ENCODE data around the gene MAP2K4.

The MAP2K4 gene

DNA sequence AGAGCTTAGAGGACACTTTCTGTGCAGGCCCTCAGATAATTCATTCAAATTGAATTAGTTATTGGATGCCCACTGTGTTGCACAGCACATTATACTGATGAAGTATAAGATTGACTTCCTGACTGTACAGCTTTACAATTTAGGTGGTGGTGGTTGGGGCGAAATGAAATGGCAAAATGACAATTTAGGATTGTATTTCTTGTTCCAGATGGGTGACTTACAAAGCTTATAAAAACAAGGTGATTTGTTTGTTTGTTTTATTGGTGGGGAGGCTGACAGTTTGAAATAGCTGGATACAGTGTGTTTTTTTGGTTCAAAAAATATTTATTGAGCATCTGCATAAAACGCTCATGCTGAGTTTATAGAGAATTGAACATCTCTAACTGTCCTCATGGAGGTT lies 1.6 kb downstream of the MAP2K4 start:
- CTCF ChIA-PET = interaction anchor here (0.6 to 1.3 kb wide), 5 partner anchors 11 to 509 kb away, joined by 3 to 5 read pairs (median 3); no protein-coding TSS in a partner anchor
- POLR2A ChIA-PET = interaction anchor here (0.9 to 4.4 kb wide), 2 partner anchors 17 to 26 kb away, joined by 3 to 45 read pairs; partner anchors contain the start of gene ZNF18
- Histone ChIP-seq H3K9me3 (ENCODE audit: control insufficient read depth, insufficient read depth, low read depth, low read length) (no peaks in the 10 kb centered on the region), H3K4me3 (ENCODE audit: low read depth, low read length) (peak overlapping the region; percentile 80; the same call in 1 of the 2 replicates), H3K36me3 (ENCODE audit: control insufficient read depth in 2 of 2, insufficient read depth in 1 of 2, low read length in 2 of 2) (peaks cover 0 to 10% of the 10 kb centered on the region in 2 experiments; a peak in 1 of 3 replicates), H3K4me1 (ENCODE audit: control insufficient read depth, insufficient read depth, low read length) (peaks cover 31% of the 10 kb centered on the region), H3K27ac (ENCODE audit: extremely low read depth, low read depth, low read length) (no peak overlapping the region)
- no peak for TF ChIP-seq ZNF670 (tag by site-specific recombination; IDR thresholded peaks at IDR 0.05; ENCODE audit: low read depth)
- no peak for TF ChIP-seq ZFHX2 (tag by site-specific recombination; conservative IDR thresholded peaks at IDR 0.05)
- TF ChIP-seq ZBTB1 (tag by site-specific recombination; IDR thresholded peaks at IDR 0.05) = no peak
- TF ChIP-seq ZNF132 (tag by site-specific recombination; IDR thresholded peaks at IDR 0.05; ENCODE audit: borderline replicate concordance) = no peak
- no peak for TF ChIP-seq ZNF140 (tag by site-specific recombination; IDR thresholded peaks at IDR 0.05)
- TF ChIP-seq, protein P1, sequence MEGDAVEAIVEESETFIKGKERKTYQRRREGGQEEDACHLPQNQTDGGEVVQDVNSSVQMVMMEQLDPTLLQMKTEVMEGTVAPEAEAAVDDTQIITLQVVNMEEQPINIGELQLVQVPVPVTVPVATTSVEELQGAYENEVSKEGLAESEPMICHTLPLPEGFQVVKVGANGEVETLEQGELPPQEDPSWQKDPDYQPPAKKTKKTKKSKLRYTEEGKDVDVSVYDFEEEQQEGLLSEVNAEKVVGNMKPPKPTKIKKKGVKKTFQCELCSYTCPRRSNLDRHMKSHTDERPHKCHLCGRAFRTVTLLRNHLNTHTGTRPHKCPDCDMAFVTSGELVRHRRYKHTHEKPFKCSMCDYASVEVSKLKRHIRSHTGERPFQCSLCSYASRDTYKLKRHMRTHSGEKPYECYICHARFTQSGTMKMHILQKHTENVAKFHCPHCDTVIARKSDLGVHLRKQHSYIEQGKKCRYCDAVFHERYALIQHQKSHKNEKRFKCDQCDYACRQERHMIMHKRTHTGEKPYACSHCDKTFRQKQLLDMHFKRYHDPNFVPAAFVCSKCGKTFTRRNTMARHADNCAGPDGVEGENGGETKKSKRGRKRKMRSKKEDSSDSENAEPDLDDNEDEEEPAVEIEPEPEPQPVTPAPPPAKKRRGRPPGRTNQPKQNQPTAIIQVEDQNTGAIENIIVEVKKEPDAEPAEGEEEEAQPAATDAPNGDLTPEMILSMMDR (tag by site-specific recombination; IDR thresholded peaks at IDR 0.05) = no peak
- TF ChIP-seq, protein P2, sequence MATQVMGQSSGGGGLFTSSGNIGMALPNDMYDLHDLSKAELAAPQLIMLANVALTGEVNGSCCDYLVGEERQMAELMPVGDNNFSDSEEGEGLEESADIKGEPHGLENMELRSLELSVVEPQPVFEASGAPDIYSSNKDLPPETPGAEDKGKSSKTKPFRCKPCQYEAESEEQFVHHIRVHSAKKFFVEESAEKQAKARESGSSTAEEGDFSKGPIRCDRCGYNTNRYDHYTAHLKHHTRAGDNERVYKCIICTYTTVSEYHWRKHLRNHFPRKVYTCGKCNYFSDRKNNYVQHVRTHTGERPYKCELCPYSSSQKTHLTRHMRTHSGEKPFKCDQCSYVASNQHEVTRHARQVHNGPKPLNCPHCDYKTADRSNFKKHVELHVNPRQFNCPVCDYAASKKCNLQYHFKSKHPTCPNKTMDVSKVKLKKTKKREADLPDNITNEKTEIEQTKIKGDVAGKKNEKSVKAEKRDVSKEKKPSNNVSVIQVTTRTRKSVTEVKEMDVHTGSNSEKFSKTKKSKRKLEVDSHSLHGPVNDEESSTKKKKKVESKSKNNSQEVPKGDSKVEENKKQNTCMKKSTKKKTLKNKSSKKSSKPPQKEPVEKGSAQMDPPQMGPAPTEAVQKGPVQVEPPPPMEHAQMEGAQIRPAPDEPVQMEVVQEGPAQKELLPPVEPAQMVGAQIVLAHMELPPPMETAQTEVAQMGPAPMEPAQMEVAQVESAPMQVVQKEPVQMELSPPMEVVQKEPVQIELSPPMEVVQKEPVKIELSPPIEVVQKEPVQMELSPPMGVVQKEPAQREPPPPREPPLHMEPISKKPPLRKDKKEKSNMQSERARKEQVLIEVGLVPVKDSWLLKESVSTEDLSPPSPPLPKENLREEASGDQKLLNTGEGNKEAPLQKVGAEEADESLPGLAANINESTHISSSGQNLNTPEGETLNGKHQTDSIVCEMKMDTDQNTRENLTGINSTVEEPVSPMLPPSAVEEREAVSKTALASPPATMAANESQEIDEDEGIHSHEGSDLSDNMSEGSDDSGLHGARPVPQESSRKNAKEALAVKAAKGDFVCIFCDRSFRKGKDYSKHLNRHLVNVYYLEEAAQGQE (tag by site-specific recombination; IDR thresholded peaks at IDR 0.05) = no peak
- TF ChIP-seq, protein P3, sequence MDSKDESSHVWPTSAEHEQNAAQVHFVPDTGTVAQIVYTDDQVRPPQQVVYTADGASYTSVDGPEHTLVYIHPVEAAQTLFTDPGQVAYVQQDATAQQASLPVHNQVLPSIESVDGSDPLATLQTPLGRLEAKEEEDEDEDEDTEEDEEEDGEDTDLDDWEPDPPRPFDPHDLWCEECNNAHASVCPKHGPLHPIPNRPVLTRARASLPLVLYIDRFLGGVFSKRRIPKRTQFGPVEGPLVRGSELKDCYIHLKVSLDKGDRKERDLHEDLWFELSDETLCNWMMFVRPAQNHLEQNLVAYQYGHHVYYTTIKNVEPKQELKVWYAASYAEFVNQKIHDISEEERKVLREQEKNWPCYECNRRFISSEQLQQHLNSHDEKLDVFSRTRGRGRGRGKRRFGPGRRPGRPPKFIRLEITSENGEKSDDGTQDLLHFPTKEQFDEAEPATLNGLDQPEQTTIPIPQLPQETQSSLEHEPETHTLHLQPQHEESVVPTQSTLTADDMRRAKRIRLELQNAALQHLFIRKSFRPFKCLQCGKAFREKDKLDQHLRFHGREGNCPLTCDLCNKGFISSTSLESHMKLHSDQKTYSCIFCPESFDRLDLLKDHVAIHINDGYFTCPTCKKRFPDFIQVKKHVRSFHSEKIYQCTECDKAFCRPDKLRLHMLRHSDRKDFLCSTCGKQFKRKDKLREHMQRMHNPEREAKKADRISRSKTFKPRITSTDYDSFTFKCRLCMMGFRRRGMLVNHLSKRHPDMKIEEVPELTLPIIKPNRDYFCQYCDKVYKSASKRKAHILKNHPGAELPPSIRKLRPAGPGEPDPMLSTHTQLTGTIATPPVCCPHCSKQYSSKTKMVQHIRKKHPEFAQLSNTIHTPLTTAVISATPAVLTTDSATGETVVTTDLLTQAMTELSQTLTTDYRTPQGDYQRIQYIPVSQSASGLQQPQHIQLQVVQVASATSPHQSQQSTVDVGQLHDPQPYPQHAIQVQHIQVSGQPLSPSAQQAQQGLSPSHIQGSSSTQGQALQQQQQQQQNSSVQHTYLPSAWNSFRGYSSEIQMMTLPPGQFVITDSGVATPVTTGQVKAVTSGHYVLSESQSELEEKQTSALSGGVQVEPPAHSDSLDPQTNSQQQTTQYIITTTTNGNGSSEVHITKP (tag by site-specific recombination; IDR thresholded peaks at IDR 0.05) = no peak
- TF ChIP-seq ZNF157 (tag by site-specific recombination; IDR thresholded peaks at IDR 0.05) = no peak
- no peak for TF ChIP-seq ZNF677 (tag by site-specific recombination; IDR thresholded peaks at IDR 0.05)
- peak; percentile 70 for TF ChIP-seq OSR2 (tag by site-specific recombination; IDR thresholded peaks at IDR 0.05)
- TF ChIP-seq ZNF747 (tag by site-specific recombination; IDR thresholded peaks at IDR 0.05) = no peak
- no peak for TF ChIP-seq ZNF211 (tag by site-specific recombination; IDR thresholded peaks at IDR 0.05; ENCODE audit: low read depth)
- no peak for TF ChIP-seq ZNF658 (tag by site-specific recombination; IDR thresholded peaks at IDR 0.05)
- no peak for TF ChIP-seq BCL11A (tag by site-specific recombination; IDR thresholded peaks at IDR 0.05; ENCODE audit: low read depth)
- no peak for TF ChIP-seq ZNF510 (tag by site-specific recombination; IDR thresholded peaks at IDR 0.05; ENCODE audit: insufficient replicate concordance)
- no peak for TF ChIP-seq ZNF660 (tag by site-specific recombination; IDR thresholded peaks at IDR 0.05)
- no peak for TF ChIP-seq ZNF645 (tag by site-specific recombination; IDR thresholded peaks at IDR 0.05)
- TF ChIP-seq ZNF621 (tag by site-specific recombination; IDR thresholded peaks at IDR 0.05) = no peak
- TF ChIP-seq TRIM28 (IDR thresholded peaks at IDR 0.05; ENCODE audit: borderline replicate concordance, low read length) = no peak
- TF ChIP-seq OVOL3 (tag by site-specific recombination; IDR thresholded peaks at IDR 0.05) = 0 out of 2 replicates have a peak, but pooled peaks have one; percentile 9
- TF ChIP-seq ZNF416 (tag by site-specific recombination; IDR thresholded peaks at IDR 0.05) = no peak
- TF ChIP-seq ZNF623 (tag by site-specific recombination; IDR thresholded peaks at IDR 0.05) = no peak
- TF ChIP-seq, protein P4, sequence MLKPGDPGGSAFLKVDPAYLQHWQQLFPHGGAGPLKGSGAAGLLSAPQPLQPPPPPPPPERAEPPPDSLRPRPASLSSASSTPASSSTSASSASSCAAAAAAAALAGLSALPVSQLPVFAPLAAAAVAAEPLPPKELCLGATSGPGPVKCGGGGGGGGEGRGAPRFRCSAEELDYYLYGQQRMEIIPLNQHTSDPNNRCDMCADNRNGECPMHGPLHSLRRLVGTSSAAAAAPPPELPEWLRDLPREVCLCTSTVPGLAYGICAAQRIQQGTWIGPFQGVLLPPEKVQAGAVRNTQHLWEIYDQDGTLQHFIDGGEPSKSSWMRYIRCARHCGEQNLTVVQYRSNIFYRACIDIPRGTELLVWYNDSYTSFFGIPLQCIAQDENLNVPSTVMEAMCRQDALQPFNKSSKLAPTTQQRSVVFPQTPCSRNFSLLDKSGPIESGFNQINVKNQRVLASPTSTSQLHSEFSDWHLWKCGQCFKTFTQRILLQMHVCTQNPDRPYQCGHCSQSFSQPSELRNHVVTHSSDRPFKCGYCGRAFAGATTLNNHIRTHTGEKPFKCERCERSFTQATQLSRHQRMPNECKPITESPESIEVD (tag by site-specific recombination; IDR thresholded peaks at IDR 0.05) = peak; percentile 35; the same call in 1 of the 2 replicates
- no peak for TF ChIP-seq ZNF529 (tag by site-specific recombination; IDR thresholded peaks at IDR 0.05; ENCODE audit: insufficient replicate concordance)
- no peak for TF ChIP-seq GLIS2 (tag by site-specific recombination; IDR thresholded peaks at IDR 0.05)
